Measurements from ENCODE around the gene VWC2L. TPM values are rescaled to one million over a fixed set of nuclear protein-coding genes. Genes with fewer than 3 reads are reported as not detected.

The VWC2L gene
- total and polyA plus RNA-seq, 2 of the 8 experiments (the other 6 are each of a cell fraction or from before 2014, with no cell fraction given), result not detected

GRCh38 chr2:214450118-214450894 is 39.5 kb downstream of the VWC2L start:
- Histone ChIP-seq H2BK20ac (ENCODE audit: low read length) (no peak overlapping the region), H3K79me2 (ENCODE audit: control insufficient read depth in 1 of 2, insufficient read depth in 2 of 2, low read length in 2 of 2) (no peaks in the 10 kb centered on the region), H3K27ac (ENCODE audit: low read depth, low read length) (no peak overlapping the region), H2BK120ac (replicated peaks; ENCODE audit: low read depth, low read length) (no peak overlapping the region), H2BK15ac (ENCODE audit: low read length) (no peak overlapping the region), H3K23ac (ENCODE audit: insufficient read length) (no peak overlapping the region), H3K56ac (replicated peaks; ENCODE audit: insufficient read length, low read depth, low read length) (no peak overlapping the region), H4K5ac (ENCODE audit: insufficient read length, low read depth, low read length) (no peak overlapping the region), H3K9ac (replicated peaks in 1 of 4; ENCODE audit: extremely low read depth in 1 of 4, low read depth in 3 of 4, low read length in 3 of 4) (no peak overlapping the region), H4K20me1 (replicated peaks in 1 of 2; ENCODE audit: control insufficient read depth in 1 of 2, insufficient read depth in 2 of 2, low read length in 2 of 2) (no peaks in the 10 kb centered on the region), H3K18ac (ENCODE audit: extremely low read depth, low read length) (no peak overlapping the region), H2BK5ac (ENCODE audit: low read depth, low read length) (no peak overlapping the region), H4K8ac (ENCODE audit: extremely low read depth, insufficient read depth, low read length) (no peak overlapping the region), H3K9me3 (ENCODE audit: insufficient read depth in 2 of 2, low read depth in 1 of 2, low read length in 1 of 2) (no peaks in the 10 kb centered on the region), H3K4ac (replicated peaks; ENCODE audit: insufficient read length, low read depth, low read length) (no peak overlapping the region), H3K14ac (ENCODE audit: insufficient read length) (no peak overlapping the region), H4K91ac (replicated peaks; ENCODE audit: insufficient read length, low read length) (no peak overlapping the region), H3K4me2 (ENCODE audit: insufficient read depth in 1 of 2, low read depth in 2 of 2, low read length in 2 of 2) (no peak overlapping the region), H3K4me3 (ENCODE audit: extremely low read depth in 1 of 4, insufficient read depth in 2 of 4, low read depth in 3 of 4, low read length in 4 of 4) (no peak overlapping the region), H3K36me3 (ENCODE audit: control insufficient read depth in 2 of 4, insufficient read depth in 4 of 4, low read length in 3 of 4) (no peaks in the 10 kb centered on the region), H3K4me1 (replicated peaks in 1 of 4; ENCODE audit: control insufficient read depth in 3 of 4, insufficient read depth in 4 of 4, low read length in 3 of 4) (no peaks in the 10 kb centered on the region; a peak in 1 of 7 replicates), H2AK5ac (ENCODE audit: low read depth, low read length) (no peak overlapping the region), H2BK12ac (ENCODE audit: low read depth, low read length) (no peak overlapping the region), H3K79me1 (ENCODE audit: low read depth, low read length) (no peaks in the 10 kb centered on the region), H3K27me3 (replicated peaks in 1 of 4; ENCODE audit: control insufficient read depth in 3 of 4, extremely low read depth in 1 of 4, insufficient read depth in 3 of 4, low read length in 3 of 4) (no peaks in the 10 kb centered on the region), H2AFZ (ENCODE audit: low read length) (no peak overlapping the region), H3K23me2 (ENCODE audit: low read depth, low read length) (no peaks in the 10 kb centered on the region)
- WGBS, 2 experiments (ENCODE audit: extremely low coverage in 1 of 2, insufficient coverage in 1 of 2, insufficient read length in 1 of 2, insufficient replicate concordance in 2 of 2, low coverage in 1 of 2, low lambda C conversion rate in 2 of 2, missing lambda C conversion rate in 1 of 2), result 84% methylated on average over 4 of the region's 4 CpGs; no CpG with 5 or more reads in 1 of the 2 experiments
- no peak for FAIRE-seq
- ChIA-PET CTCF (ENCODE audit: partially characterized antibody) (no interaction called here), POLR2A (ENCODE audit: partially characterized antibody) (no interaction called here)
- DNase-seq (ENCODE audit: low read depth in 1 of 2, low spot score in 2 of 2), result no peak
- TF ChIP-seq TCF12 (IDR thresholded peaks at IDR 0.05; ENCODE audit: low read depth, low read length), result 0 out of 2 replicates have a peak, but pooled peaks have one; percentile 47
- TF ChIP-seq CREB1 (IDR thresholded peaks at IDR 0.05), result peak; percentile 82
- no peak for TF ChIP-seq SIRT6 (IDR thresholded peaks at IDR 0.05; ENCODE audit: low read length)
- TF ChIP-seq JUND (IDR thresholded peaks at IDR 0.05; ENCODE audit: low read length), result peak; percentile 76; the same call in 1 of the 2 replicates
- no peak for TF ChIP-seq SP4 (IDR thresholded peaks at IDR 0.05; ENCODE audit: low read length)
- TF ChIP-seq SAP30 (IDR thresholded peaks at IDR 0.05; ENCODE audit: insufficient read depth, insufficient replicate concordance, low read length), result no peak
- no peak for TF ChIP-seq CBX8 (IDR thresholded peaks at IDR 0.05; ENCODE audit: borderline replicate concordance, low read depth, low read length)

All from H1 (cell line).